IPS-15b (cell line): Measurements from ENCODE around the gene AVPR1B.
A peak's percentile ranks its signal among the peaks of the same experiment; 100 is the strongest.

Source experiments
- H3K27me3 ChIP-seq: one replicate; pipeline ENCODE4 v1.6.1; 2013; ENCODE audit warnings: low read length; ENCODE audit not compliant: control insufficient read depth, insufficient read depth
- H3K36me3 ChIP-seq: one replicate; pipeline ENCODE4 v1.6.1; 2013; ENCODE audit warnings: low read length; ENCODE audit not compliant: control insufficient read depth, insufficient read depth
- H3K4me1 ChIP-seq: one replicate; pipeline ENCODE4 v1.6.1; 2013; ENCODE audit warnings: mild to moderate bottlenecking, low read length; ENCODE audit not compliant: control insufficient read depth, insufficient read depth
- H3K4me3 ChIP-seq: one replicate; pipeline ENCODE4 v1.5.1; 2013; ENCODE audit warnings: low read depth, low read length
- H3K9ac ChIP-seq: one replicate; pipeline ENCODE4 v1.6.1; 2013; ENCODE audit warnings: low read depth, mild to moderate bottlenecking, low read length
- H3K9me3 ChIP-seq: one replicate; pipeline ENCODE4 v1.6.1; 2013; ENCODE audit warnings: mild to moderate bottlenecking, low read length; ENCODE audit not compliant: control insufficient read depth, insufficient read depth

The AVPR1B gene, protein sequence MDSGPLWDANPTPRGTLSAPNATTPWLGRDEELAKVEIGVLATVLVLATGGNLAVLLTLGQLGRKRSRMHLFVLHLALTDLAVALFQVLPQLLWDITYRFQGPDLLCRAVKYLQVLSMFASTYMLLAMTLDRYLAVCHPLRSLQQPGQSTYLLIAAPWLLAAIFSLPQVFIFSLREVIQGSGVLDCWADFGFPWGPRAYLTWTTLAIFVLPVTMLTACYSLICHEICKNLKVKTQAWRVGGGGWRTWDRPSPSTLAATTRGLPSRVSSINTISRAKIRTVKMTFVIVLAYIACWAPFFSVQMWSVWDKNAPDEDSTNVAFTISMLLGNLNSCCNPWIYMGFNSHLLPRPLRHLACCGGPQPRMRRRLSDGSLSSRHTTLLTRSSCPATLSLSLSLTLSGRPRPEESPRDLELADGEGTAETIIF

DNA sequence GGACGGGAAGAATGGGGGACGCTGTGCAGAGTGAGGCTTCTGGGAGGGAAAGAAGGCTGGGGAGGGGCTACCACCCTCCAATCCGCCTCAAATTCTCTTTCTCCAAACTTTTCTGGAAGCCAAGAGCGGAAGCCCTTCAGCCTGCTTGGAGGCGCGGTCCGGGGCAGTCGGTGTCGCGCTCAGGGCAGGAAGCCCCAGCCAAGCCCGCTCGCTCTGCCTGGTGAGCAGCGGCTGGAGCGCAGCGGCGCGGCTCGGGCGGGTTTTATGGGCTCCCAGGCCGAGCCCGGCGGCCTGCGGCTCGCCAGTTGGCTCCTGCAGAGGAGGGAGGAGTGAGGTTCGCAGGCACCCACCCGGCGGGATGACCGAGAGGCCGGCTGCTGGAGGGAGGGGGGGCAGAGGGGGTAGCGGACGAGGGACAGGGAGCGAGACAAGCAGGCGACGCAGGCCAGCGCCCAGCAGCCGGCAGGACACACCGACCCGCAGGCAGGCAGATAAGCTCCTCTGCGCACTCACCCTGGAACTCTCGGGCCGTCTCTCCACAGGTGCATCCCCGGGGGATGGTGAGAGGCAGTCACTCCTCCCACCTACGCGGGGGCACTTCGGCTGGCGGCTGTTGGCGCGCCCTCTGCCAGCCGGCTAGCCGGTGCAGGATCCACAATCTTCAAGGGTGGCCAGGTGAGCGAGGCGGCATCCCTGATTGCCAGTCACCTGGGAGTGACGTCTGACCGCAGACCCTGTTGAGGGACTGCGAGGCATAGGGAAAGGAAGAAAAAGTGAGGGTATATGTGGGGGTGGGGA, at the start of gene AVPR1B:
Gene AVPR1B (minus strand): TSS at position 238 of the 798 bp plus-strand sequence. CDS start 498 bp downstream, outside the sequence.
- Histone ChIP-seq H3K36me3 (no peaks in the 10 kb centered on the region), H3K9ac (peak within 1 kb of the TSS; percentile 47), H3K9me3 (peaks cover 4% of the 10 kb centered on the region), H3K4me3 (peak within 1 kb of the TSS; percentile 76), H3K4me1 (no peaks in the 10 kb centered on the region), H3K27me3 (peaks cover 39% of the 10 kb centered on the region)

DNA sequence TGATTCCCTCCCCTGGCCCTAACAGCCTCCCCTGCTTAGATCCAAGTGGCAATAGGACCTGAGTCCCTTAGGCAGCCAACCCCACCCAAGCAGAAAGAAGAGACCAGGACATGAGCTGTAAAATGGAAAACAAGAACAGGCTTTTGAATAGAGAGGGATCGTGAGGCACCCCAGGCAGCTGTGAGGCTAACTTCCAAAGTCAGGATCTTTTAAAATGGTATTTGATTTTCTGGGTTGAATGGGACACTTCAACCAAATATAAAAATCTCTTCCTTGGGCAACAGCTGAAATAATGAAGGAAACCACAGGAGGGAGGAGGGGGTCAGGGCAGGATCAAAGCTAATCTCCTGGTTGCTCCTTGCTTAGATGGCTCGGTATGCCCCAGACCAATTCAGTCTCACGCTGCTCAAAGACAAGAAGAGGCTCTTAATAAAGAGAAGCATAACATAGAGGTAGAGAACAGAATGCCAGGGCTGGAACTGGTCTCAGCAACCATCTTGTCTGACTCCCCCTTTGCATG, 28.6 kb upstream of the AVPR1B start:
- Histone ChIP-seq H3K4me3 (no peak overlapping the region), H3K4me1 (no peaks in the 10 kb centered on the region), H3K9ac (no peak overlapping the region), H3K27me3 (no peaks in the 10 kb centered on the region), H3K9me3 (no peaks in the 10 kb centered on the region), H3K36me3 (no peaks in the 10 kb centered on the region)

DNA sequence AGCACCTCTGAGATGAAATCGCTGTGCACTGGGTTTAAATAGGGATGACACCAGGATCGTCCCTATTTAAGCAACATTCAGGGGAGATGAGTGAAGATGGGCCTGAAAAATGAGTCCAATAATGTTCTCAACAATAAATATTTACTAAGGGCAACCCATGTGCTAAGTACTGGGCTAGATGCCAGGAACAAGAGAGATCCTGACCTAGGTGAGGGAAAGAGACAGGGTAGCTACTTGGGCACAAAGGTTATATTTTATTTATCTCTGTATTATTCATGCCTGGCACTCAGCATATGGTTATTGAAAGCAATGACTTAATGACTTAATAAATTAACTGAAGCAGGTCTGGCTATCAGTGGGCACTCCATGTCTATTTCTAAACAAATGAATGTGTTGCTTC, 27.4 kb upstream of the AVPR1B start:
- no peaks in the 10 kb centered on the region for H3K36me3 ChIP-seq
- H3K9ac ChIP-seq = no peak overlapping the region
- H3K4me1 ChIP-seq = no peaks in the 10 kb centered on the region
- no peaks in the 10 kb centered on the region for H3K9me3 ChIP-seq
- H3K4me3 ChIP-seq = no peak overlapping the region
- no peaks in the 10 kb centered on the region for H3K27me3 ChIP-seq

DNA sequence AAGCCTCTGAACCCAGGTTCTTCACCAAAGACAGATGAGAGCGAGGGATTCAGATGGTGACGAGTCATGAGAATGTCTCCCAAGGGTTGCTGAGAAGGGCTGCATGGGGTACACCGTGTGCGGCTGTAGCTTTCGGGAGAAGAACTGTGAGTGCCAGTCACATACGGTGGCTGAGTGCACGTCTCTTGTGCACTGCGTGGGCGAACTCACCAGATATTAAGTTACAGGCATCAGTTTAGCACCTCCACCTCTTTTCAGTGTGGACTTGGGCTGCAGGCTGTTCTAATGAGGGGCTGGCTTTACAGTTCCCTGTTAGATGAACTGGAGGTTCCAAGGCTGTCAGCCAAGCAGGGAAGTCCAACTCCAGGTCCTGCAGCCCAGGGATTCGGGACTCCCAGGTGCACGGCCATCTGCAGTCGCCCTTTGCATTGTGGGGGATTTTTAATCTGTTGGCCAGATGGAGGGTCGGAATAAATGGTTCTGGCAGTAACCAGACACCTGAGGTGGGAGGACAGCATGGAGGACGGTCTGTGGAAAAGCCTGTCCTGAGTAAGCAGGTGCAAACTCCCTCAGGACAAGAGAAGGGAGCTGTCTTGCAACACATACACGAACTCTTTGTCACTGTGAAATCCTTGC, 26.5 kb upstream of the AVPR1B start:
- H3K27me3 ChIP-seq = no peaks in the 10 kb centered on the region

DNA sequence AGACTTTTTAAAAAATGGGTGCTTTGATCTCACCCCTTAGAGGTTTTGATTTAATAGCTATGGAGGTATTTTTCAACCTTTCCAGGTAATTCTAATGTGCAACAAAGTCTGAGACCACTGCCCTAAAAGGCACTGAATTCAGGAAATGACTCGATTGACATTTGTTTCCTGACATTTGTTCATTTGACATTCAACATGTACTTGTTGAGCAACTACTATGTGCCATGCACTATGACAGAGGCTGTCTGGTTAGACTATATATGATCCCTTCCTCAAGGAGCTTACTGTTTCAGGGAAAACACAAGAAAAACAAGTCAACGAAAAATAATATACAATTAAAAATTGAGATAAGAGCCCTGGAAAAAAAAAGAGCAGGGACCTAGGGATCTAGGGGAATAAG, 25.6 kb upstream of the AVPR1B start:
- Histone ChIP-seq H3K9me3 (no peaks in the 10 kb centered on the region), H3K9ac (no peak overlapping the region), H3K27me3 (no peaks in the 10 kb centered on the region), H3K4me3 (no peak overlapping the region), H3K4me1 (no peaks in the 10 kb centered on the region), H3K36me3 (no peaks in the 10 kb centered on the region)

More for the DNA sequence above, 26.5 kb upstream of the AVPR1B start:
- no peak overlapping the region for H3K9ac ChIP-seq
- H3K9me3 ChIP-seq = no peaks in the 10 kb centered on the region
- no peak overlapping the region for H3K4me3 ChIP-seq
- H3K36me3 ChIP-seq = no peaks in the 10 kb centered on the region
- no peaks in the 10 kb centered on the region for H3K4me1 ChIP-seq

DNA sequence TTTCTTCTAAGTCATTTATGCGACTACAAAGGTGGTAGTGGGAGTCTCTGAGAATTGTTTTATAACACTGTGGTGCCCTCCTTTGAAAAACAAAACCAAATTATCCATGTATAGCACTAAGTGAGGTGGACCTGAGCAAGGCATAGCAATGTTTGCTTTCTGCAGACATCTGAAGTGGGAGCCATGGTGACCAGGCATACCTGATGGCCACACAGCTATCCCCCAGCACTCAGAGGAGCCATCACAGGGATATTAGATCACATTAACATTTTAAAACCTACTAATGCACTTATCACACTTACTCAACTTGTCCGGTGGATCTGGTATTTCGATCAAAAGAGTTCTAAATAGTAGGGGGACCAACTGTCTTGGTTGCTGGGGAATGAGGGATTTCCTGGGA, 24.8 kb upstream of the AVPR1B start:
- Histone ChIP-seq H3K4me1 (no peaks in the 10 kb centered on the region), H3K27me3 (no peaks in the 10 kb centered on the region), H3K36me3 (no peaks in the 10 kb centered on the region), H3K9ac (no peak overlapping the region), H3K9me3 (no peaks in the 10 kb centered on the region), H3K4me3 (no peak overlapping the region)

DNA sequence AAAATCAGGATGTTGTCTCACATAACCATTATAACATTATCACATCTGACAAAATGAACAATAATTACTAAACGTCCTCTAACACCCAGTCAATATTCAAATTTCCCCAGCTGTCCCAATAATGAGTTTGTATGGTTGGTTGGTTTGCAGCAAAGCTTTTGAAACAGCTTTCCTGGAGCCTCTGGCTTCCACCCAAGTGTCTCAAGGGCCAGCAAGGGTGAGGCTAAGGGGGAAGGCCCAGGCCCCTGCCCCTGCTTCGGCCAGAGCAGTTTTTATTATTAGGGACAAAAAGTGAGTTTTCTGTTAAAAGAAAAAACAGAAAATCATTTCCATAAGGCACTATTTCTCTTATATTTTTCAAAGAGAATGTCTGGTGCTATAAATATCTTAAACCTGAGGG, 19.1 kb upstream of the AVPR1B start:
- Histone ChIP-seq H3K9ac (no peak overlapping the region), H3K36me3 (no peaks in the 10 kb centered on the region), H3K4me1 (no peaks in the 10 kb centered on the region), H3K4me3 (no peak overlapping the region), H3K27me3 (no peaks in the 10 kb centered on the region), H3K9me3 (no peaks in the 10 kb centered on the region)

DNA sequence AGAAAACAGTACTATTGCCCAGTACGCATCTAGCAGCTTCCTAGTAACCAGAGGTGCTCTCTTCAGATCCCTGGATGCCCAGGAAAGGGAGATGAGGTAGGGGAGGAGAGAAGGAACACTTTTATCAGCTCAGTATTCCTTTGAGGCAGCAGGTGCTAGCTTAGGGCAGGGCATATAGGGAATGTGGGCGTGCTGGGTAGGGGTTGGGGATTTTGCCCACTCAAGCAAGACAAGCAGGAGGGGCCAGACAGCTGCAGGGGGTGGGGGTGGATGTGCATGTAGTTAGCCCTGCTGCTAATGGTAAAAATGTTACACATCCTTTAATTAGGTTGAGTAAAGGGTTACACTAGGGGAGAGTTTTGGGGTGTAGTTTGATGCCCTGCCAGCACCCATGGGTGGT, 18.1 kb upstream of the AVPR1B start:
- Histone ChIP-seq H3K9me3 (no peaks in the 10 kb centered on the region), H3K27me3 (no peaks in the 10 kb centered on the region), H3K9ac (no peak overlapping the region), H3K36me3 (no peaks in the 10 kb centered on the region), H3K4me1 (no peaks in the 10 kb centered on the region), H3K4me3 (no peak overlapping the region)

DNA sequence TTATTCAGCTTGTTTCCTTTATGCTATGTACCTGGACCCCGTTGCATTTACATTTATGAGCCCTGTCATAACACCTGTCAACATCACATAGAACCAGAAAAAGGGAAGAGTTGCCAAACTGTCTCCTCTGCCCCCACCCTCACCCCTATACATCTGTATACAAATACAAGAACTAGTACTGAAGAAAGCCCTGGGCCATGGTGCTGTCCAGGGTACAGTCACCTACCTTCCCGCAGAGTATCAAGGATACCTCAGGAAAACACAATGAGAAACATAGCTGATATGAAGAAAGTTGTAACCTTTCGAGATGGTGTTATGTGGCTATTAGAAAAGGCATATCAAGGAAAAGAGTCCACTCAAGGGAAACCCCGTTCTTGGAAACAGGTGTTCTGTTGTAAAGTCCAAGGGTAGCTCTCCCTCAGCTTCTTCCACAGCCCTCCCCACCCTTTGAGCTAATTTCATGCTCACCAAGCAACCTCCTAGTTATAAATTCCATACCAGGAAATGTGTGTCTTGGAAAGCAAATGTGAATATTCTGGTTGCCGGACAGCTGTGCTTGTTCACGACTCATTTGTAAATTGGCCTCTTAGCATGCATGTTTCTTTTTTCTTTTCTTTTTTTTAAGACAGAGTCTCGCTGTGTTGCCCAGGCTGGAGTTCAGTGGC, 16.7 kb upstream of the AVPR1B start:
- H3K4me1 ChIP-seq = no peaks in the 10 kb centered on the region

DNA sequence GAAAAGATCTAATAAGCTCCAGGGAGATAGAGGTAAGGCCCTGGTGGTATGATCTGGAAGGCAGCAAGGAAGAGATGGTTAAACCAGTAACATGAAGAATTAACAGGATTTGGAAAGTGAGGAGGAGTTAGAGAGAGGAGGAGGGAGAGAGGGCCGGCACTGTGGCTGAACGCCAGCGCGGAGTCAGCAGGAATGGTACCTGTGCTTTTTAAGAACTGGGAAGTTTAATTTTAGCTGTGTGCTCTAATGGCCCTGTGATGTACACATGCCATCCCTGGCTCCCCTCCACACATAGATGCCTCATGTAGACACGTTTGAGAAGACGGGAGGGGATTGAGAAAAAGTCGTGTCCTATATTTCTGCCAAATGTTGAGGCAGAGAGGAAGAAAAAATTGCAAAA, 13.8 kb upstream of the AVPR1B start:
- Histone ChIP-seq H3K36me3 (no peaks in the 10 kb centered on the region), H3K4me3 (no peak overlapping the region), H3K9ac (no peak overlapping the region), H3K9me3 (no peaks in the 10 kb centered on the region), H3K27me3 (no peaks in the 10 kb centered on the region), H3K4me1 (no peaks in the 10 kb centered on the region)

More for the DNA sequence above, 16.7 kb upstream of the AVPR1B start:
- Histone ChIP-seq H3K36me3 (no peaks in the 10 kb centered on the region), H3K4me3 (no peak overlapping the region), H3K9ac (no peak overlapping the region), H3K9me3 (no peaks in the 10 kb centered on the region), H3K27me3 (no peaks in the 10 kb centered on the region)

DNA sequence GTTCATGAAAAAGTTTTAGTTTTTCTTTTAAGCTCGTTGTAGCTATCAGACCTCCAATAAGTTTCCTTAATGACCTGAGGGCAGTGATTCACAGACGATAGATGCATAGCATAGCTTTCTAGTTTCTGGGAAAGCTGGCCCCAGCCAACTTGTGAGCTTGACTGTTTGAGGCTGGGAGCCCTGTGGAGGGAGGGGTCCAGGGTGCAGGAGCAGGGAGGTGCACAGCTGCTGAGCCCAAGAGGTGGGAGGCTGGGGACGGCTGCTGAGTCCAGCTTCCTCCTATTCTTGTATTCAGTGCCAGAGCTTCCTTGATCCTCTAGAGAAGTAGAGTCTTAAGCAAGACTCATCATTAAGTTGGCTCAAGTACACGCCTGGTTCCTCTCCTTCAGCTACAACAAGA, 11.0 kb upstream of the AVPR1B start:
- Histone ChIP-seq H3K9me3 (no peaks in the 10 kb centered on the region), H3K4me3 (no peak overlapping the region), H3K4me1 (no peaks in the 10 kb centered on the region), H3K36me3 (no peaks in the 10 kb centered on the region), H3K27me3 (no peaks in the 10 kb centered on the region), H3K9ac (no peak overlapping the region)
